Sigmoid colon (tissue), 7 donors: ENCODE data around the gene TYW1B. TPM values are rescaled to one million over a fixed set of nuclear protein-coding genes. Genes with fewer than 3 reads are reported as not detected.
"Not testable (repeated sequence)": the region's sequence is repeated elsewhere in the genome, so short reads cannot be mapped to it uniquely, and the experiment has no call there.

ENCODE experiments used
- DNase-seq: peaks from one replicate; pipeline ENCODE4 v3.0.0-alpha.2; 2019
- H3K27ac ChIP-seq, 4 donors: fragments of 200-600 bp; sonication (generic); one replicate each; pipeline ENCODE4 v1.5.1; 2016 to 2019; ENCODE audit warnings: mild to moderate bottlenecking in 1 of 4
- H3K27me3 ChIP-seq, 3 donors: fragments of 200-600 bp; sonication (generic); one replicate each; pipeline ENCODE4 v1.5.1; 2019; ENCODE audit warnings: mild to moderate bottlenecking in 1 of 3
- H3K36me3 ChIP-seq, 4 donors: fragments of 200-600 bp; sonication (generic); one replicate each; pipeline ENCODE4 v1.5.1; 2016 to 2019
- H3K4me1 ChIP-seq, 4 donors: fragments of 200-600 bp; sonication (generic); one replicate each; pipeline ENCODE4 v1.5.1; 2017 to 2019
- H3K4me3 ChIP-seq, 4 donors: fragments of 200-600 bp; sonication (generic); one replicate each; pipeline ENCODE4 v1.5.1; 2017 to 2019; ENCODE audit warnings: mild to moderate bottlenecking in 2 of 4, moderate library complexity in 1 of 4
- H3K9me3 ChIP-seq, 4 donors: fragments of 200-600 bp in 3 of 4; sonication (generic) in 3 of 4; one replicate each; pipeline versions ENCODE4 v1.5.1 to v1.6.1; 2013 to 2019
- CTCF ChIP-seq, 4 experiments: fragments of 450-650 bp in 3 of 4; fragments of 200-600 bp in 1 of 4; IDR thresholded peaks; one replicate each; pipeline ENCODE4 v1.5.1; 2016 to 2019; ENCODE audit warnings: antibody characterized with exemption in 4 of 4, mild to moderate bottlenecking in 3 of 4, moderate library complexity in 2 of 4
- EP300 ChIP-seq, 4 donors: sonication (generic); formaldehyde crosslinking; IDR thresholded peaks; one replicate each; pipeline ENCODE4 v1.6.1; 2017; ENCODE audit warnings: antibody characterized with exemption in 4 of 4
- POLR2AphosphoS5 ChIP-seq, 4 donors: sonication (generic); formaldehyde crosslinking; IDR thresholded peaks; one replicate each; pipeline ENCODE4 v1.6.1; 2017; ENCODE audit warnings: antibody characterized with exemption in 4 of 4
- WGBS, 2 donors: extraction: QIAGEN DNeasy Blood & Tissue Kit; methylation state at CpG; one replicate each; pipeline ENCODE4 v1.1.7; 2013; 5-methylcytosine and 5-hydroxymethylcytosine counted together
- intact Hi-C: fragments of 100-400 bp; cut with DNase I; formaldehyde crosslinking; loops from one replicate; pipeline ENCODE4 v1.15.1; 2023
- polyA plus RNA-seq, 3 donors: library from polyadenylated mRNA; stranded (reverse); fragments of 200-250 nt; gene quantifications; one replicate each; pipeline ENCODE4 v1.2.3, GENCODE V29; 2013
- total RNA-seq, 4 donors: library from RNA; depleted of rRNA; stranded (reverse); fragments of >200 nt; gene quantifications; one replicate each; pipeline ENCODE4 v1.1.0, GENCODE V29; 2016
- donor health status: healthy with polysubstance abuse.
- donor health status: Bipolar disorder and iron deficiency.
- donor health status: healthy.

Gene TYW1B
- total and polyA plus RNA-seq, 7 donors, result 1.4 to 5.6 (median 2.4) TPM

GRCh38 chr7:72635273-72635908 is 192.6 kb downstream of the TYW1B start:
- H3K4me1 ChIP-seq, intact Hi-C loops, DNase-seq, H3K4me3 ChIP-seq, H3K27ac ChIP-seq, H3K9me3 ChIP-seq, H3K36me3 ChIP-seq, H3K27me3 ChIP-seq: not testable (repeated sequence)
- WGBS, 2 donors, result 48 to 86% methylated on average over 8 of the region's 8 CpGs

GRCh38 chr7:72632765-72633292 is 195.2 kb downstream of the TYW1B start:
- H3K36me3 ChIP-seq, intact Hi-C loops, DNase-seq, H3K27me3 ChIP-seq, H3K4me3 ChIP-seq, H3K9me3 ChIP-seq, H3K27ac ChIP-seq, H3K4me1 ChIP-seq: not testable (repeated sequence)
- 94 to 100% methylated on average over 1 of the region's 1 CpG for WGBS, 2 donors

- H3K9me3 ChIP-seq, H3K4me3 ChIP-seq, H3K27me3 ChIP-seq, intact Hi-C loops, H3K27ac ChIP-seq, H3K36me3 ChIP-seq, DNase-seq, H3K4me1 ChIP-seq: not testable (repeated sequence)
- 92 to 98% methylated on average over 1 of the region's 3 CpGs for WGBS, 2 donors
These were observed 199.6 kb downstream of the TYW1B start for GRCh38 chr7:72628375-72628774.

- H3K4me1 ChIP-seq, H3K9me3 ChIP-seq, DNase-seq, H3K27ac ChIP-seq, H3K4me3 ChIP-seq, intact Hi-C loops, H3K36me3 ChIP-seq, H3K27me3 ChIP-seq: not testable (repeated sequence)
- 90 to 92% methylated on average over 6 of the region's 7 CpGs for WGBS, 2 donors
These were observed 201.5 kb downstream of the TYW1B start for GRCh38 chr7:72626428-72627011.

GRCh38 chr7:72625721-72626423 is 202.1 kb downstream of the TYW1B start:
- H3K27me3 ChIP-seq, H3K27ac ChIP-seq, H3K9me3 ChIP-seq, H3K36me3 ChIP-seq, DNase-seq, H3K4me3 ChIP-seq, intact Hi-C loops, H3K4me1 ChIP-seq: not testable (repeated sequence)
- WGBS, 2 donors, result 71 to 79% methylated on average over 3 of the region's 4 CpGs

- intact Hi-C loops, result no loop called here
- Histone ChIP-seq H3K36me3 (no peaks in the 10 kb centered on the region), H3K27me3 (no peaks in the 10 kb centered on the region), H3K4me3 (no peak overlapping the region), H3K4me1 (no peaks in the 10 kb centered on the region), H3K9me3 (no peaks in the 10 kb centered on the region), H3K27ac (no peak overlapping the region)
- TF ChIP-seq POLR2AphosphoS5 (IDR thresholded peaks at IDR 0.05) (no peak), CTCF (IDR thresholded peaks at IDR 0.05) (no peak), EP300 (IDR thresholded peaks at IDR 0.05) (no peak)
- DNase-seq, result no peak
- WGBS, 2 donors, result 93 to 98% methylated on average over 8 of the region's 8 CpGs
These were observed 205.5 kb downstream of the TYW1B start for GRCh38 chr7:72622532-72622931.

- H3K36me3 ChIP-seq, DNase-seq, H3K4me1 ChIP-seq, H3K27ac ChIP-seq, H3K4me3 ChIP-seq, intact Hi-C loops, H3K9me3 ChIP-seq, H3K27me3 ChIP-seq: not testable (repeated sequence)
- 84 to 86% methylated on average over 3 of the region's 3 CpGs for WGBS, 2 donors
These were observed 206.2 kb downstream of the TYW1B start for GRCh38 chr7:72621761-72622187.

GRCh38 chr7:72620923-72621322 is 207.1 kb downstream of the TYW1B start:
- H3K27me3 ChIP-seq, H3K4me3 ChIP-seq, H3K36me3 ChIP-seq, DNase-seq, H3K27ac ChIP-seq, H3K9me3 ChIP-seq, H3K4me1 ChIP-seq, intact Hi-C loops: not testable (repeated sequence)
- 88 to 94% methylated on average over 2 of the region's 2 CpGs for WGBS, 2 donors

GRCh38 chr7:72618435-72619180 is 209.4 kb downstream of the TYW1B start:
- WGBS, 2 donors, result 80 to 84% methylated on average over 11 of the region's 11 CpGs
- intact Hi-C loops, result not testable (repeated sequence)

GRCh38 chr7:72609761-72610160 is 218.2 kb downstream of the TYW1B start:
- H3K4me1 ChIP-seq, H3K36me3 ChIP-seq, DNase-seq, H3K9me3 ChIP-seq, H3K27me3 ChIP-seq, H3K27ac ChIP-seq, intact Hi-C loops, H3K4me3 ChIP-seq: not testable (repeated sequence)
- WGBS, 2 donors, result 93 to 95% methylated on average over 5 of the region's 5 CpGs

More at GRCh38 chr7:72618435-72619180, 209.4 kb downstream of the TYW1B start:
- not testable (repeated sequence) for DNase-seq, H3K4me3 ChIP-seq, H3K4me1 ChIP-seq, H3K9me3 ChIP-seq, H3K27me3 ChIP-seq, H3K27ac ChIP-seq
- peaks cover 0 to 13% (median 3%) of the 10 kb centered on the region in 4 donors for H3K36me3 ChIP-seq

GRCh38 chr7:72607988-72608387 is 220.0 kb downstream of the TYW1B start:
- H3K36me3 ChIP-seq, H3K9me3 ChIP-seq, intact Hi-C loops, H3K4me3 ChIP-seq, H3K27ac ChIP-seq, H3K4me1 ChIP-seq, H3K27me3 ChIP-seq, DNase-seq: not testable (repeated sequence)
